ENCODE measurements around the gene ACTN4. TPM values are rescaled to one million over a fixed set of nuclear protein-coding genes. Genes with fewer than 3 reads are reported as not detected.

ACTN4 gene
- total RNA-seq, 1 experiment from 2014 or later, result 506 TPM

DNA sequence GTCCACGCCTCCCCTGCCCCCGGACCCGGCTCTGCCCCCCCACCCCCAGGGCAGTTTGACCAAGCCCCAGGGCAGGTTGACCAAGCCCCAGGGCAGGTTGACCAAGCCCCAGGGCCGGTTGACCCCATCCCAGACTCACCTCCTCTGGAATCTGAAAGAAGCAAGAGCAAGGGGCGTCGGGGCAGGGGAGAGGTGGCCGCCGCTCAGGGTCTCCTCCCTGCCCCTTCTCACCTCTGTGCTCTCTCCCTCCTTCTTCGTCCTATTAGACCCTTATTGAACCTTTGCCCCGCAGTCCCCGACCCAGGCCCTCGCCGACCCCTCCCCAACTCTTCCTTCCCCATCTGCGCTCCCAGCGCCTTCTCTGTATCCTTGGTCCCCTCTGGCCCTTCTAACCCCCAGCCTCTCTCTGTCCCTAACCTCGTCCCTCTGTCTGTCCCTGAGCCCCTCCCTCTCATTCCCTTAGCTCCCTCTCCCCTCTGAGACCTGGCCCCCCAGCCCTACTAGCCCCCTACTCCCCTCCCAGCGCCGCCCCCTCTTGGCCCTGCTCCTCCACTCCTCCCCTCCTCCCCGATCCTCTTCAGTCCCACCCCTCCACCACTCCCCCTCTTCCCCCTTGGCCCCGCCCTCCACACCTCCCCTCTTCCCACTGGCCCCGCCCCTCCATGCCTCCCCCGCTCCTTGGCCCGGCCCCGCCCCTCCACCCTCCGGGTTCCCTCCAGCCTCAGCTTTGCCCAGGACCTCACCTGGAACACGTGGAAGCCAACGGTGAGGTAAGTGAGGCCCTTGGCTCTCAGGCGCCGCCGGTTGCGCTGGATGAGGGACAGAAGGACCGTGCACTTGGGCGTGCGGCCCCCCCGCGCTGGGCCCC is 89.2 kb downstream of the ACTN4 start (continued):
- TF ChIP-seq MYBL2 (CRISPR knock-in tag; IDR thresholded peaks at IDR 0.05) (peak; percentile 53; the same call in 1 of the 2 replicates), MLX (CRISPR knock-in tag; IDR thresholded peaks at IDR 0.05) (no peak), NFYB (CRISPR knock-in tag; conservative IDR thresholded peaks at IDR 0.05; ENCODE audit: low read depth) (no peak), FOXP4 (CRISPR knock-in tag; IDR thresholded peaks at IDR 0.05) (peak; percentile 65; the same call in 1 of the 2 replicates), ZNF423 (CRISPR knock-in tag; IDR thresholded peaks at IDR 0.05) (no peak), ZSCAN18 (CRISPR knock-in tag; IDR thresholded peaks at IDR 0.05) (no peak), ARID4B (CRISPR knock-in tag; IDR thresholded peaks at IDR 0.05; ENCODE audit: borderline replicate concordance) (no peak), MXD4 (CRISPR knock-in tag; IDR thresholded peaks at IDR 0.05; ENCODE audit: borderline replicate concordance) (no peak), ELF4 (CRISPR knock-in tag; IDR thresholded peaks at IDR 0.05; ENCODE audit: low read depth) (no peak), TP53 (CRISPR knock-in tag; IDR thresholded peaks at IDR 0.05) (peak; percentile 88), ZNF263 (CRISPR knock-in tag; IDR thresholded peaks at IDR 0.05; ENCODE audit: low read depth) (no peak), TEAD1 (CRISPR knock-in tag; IDR thresholded peaks at IDR 0.05) (no peak; the same call in 1 of the 2 replicates), GABPB1 (CRISPR knock-in tag; IDR thresholded peaks at IDR 0.05) (no peak), E2F1 (CRISPR knock-in tag; IDR thresholded peaks at IDR 0.05) (peak; percentile 83), NFATC4 (CRISPR knock-in tag; IDR thresholded peaks at IDR 0.05) (no peak), KAT7 (CRISPR knock-in tag; IDR thresholded peaks at IDR 0.05; ENCODE audit: borderline replicate concordance) (no peak)
- TF ChIP-seq, protein P1, sequence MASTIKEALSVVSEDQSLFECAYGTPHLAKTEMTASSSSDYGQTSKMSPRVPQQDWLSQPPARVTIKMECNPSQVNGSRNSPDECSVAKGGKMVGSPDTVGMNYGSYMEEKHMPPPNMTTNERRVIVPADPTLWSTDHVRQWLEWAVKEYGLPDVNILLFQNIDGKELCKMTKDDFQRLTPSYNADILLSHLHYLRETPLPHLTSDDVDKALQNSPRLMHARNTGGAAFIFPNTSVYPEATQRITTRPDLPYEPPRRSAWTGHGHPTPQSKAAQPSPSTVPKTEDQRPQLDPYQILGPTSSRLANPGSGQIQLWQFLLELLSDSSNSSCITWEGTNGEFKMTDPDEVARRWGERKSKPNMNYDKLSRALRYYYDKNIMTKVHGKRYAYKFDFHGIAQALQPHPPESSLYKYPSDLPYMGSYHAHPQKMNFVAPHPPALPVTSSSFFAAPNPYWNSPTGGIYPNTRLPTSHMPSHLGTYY (CRISPR knock-in tag; IDR thresholded peaks at IDR 0.05), result no peak
- TF ChIP-seq, protein P2, sequence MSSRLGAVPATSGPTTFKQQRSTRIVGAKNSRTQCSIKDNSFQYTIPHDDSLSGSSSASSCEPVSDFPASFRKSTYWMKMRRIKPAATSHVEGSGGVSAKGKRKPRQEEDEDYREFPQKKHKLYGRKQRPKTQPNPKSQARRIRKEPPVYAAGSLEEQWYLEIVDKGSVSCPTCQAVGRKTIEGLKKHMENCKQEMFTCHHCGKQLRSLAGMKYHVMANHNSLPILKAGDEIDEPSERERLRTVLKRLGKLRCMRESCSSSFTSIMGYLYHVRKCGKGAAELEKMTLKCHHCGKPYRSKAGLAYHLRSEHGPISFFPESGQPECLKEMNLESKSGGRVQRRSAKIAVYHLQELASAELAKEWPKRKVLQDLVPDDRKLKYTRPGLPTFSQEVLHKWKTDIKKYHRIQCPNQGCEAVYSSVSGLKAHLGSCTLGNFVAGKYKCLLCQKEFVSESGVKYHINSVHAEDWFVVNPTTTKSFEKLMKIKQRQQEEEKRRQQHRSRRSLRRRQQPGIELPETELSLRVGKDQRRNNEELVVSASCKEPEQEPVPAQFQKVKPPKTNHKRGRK (CRISPR knock-in tag; IDR thresholded peaks at IDR 0.05; ENCODE audit: borderline replicate concordance), result no peak
- TF ChIP-seq, protein P3, sequence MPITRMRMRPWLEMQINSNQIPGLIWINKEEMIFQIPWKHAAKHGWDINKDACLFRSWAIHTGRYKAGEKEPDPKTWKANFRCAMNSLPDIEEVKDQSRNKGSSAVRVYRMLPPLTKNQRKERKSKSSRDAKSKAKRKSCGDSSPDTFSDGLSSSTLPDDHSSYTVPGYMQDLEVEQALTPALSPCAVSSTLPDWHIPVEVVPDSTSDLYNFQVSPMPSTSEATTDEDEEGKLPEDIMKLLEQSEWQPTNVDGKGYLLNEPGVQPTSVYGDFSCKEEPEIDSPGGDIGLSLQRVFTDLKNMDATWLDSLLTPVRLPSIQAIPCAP (CRISPR knock-in tag; IDR thresholded peaks at IDR 0.05), result no peak
- TF ChIP-seq, protein P4, sequence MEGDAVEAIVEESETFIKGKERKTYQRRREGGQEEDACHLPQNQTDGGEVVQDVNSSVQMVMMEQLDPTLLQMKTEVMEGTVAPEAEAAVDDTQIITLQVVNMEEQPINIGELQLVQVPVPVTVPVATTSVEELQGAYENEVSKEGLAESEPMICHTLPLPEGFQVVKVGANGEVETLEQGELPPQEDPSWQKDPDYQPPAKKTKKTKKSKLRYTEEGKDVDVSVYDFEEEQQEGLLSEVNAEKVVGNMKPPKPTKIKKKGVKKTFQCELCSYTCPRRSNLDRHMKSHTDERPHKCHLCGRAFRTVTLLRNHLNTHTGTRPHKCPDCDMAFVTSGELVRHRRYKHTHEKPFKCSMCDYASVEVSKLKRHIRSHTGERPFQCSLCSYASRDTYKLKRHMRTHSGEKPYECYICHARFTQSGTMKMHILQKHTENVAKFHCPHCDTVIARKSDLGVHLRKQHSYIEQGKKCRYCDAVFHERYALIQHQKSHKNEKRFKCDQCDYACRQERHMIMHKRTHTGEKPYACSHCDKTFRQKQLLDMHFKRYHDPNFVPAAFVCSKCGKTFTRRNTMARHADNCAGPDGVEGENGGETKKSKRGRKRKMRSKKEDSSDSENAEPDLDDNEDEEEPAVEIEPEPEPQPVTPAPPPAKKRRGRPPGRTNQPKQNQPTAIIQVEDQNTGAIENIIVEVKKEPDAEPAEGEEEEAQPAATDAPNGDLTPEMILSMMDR (IDR thresholded peaks at IDR 0.05), result no peak
